K562 (cell line): ENCODE results near the gene SETMAR. TPM values are rescaled to one million over a fixed set of nuclear protein-coding genes. Genes with fewer than 3 reads are reported as not detected.

ENCODE experiments used
- ATAC-seq: fragments of 200-7000 bp; cut with Tn5 transposase; 3 replicates; pipeline ENCODE4 v1.9.1; 2020; ENCODE audit warnings: moderate library complexity
- BruUV-seq: library from RNA; stranded (reverse); fragments of 400-500 nt; replicated peaks from 2 replicates; lab custom pipeline; 2021; lab: Mats Ljungman, UMichigan
- CTCF ChIA-PET: fragments of 300-600 bp; formaldehyde crosslinking; extraction: SDS; loops from one replicate; lab custom pipeline; 2021; ENCODE audit warnings: low intra/inter-chr PET ratio; lab: Yijun Ruan, JAX
- POLR2A ChIA-PET: fragments of 300-600, 350-650 bp; sonication (Branson Sonifier 250); formaldehyde crosslinking; extraction: SDS; loops from one replicate; lab custom pipeline; 2021; ENCODE audit warnings: antibody characterized with exemption, inconsistent platforms; lab: Yijun Ruan, JAX
- DNase-seq, 4 experiments: peaks; one replicate each; pipeline versions ENCODE4 v3.0.0 to v3.0.0-alpha.2; 2011 to 2018; ENCODE audit warnings: low spot score in 3 of 4, mixed read lengths in 3 of 4; ENCODE audit errors: extremely low read depth in 1 of 4
- FAIRE-seq: peaks from 2 replicates; lab custom pipeline; 2011; peaks lifted over from hg19 to GRCh38; lab: Jason Lieb, UNC
- H2AFZ ChIP-seq: 2 replicates; pipeline ENCODE4 v1.6.0; 2011; ENCODE audit warnings: low read depth, low read length, control low read depth, inconsistent platforms
- H3K27ac ChIP-seq: fragments of 200-600 bp; 3 replicates; pipeline ENCODE4 v1.8.0; 2011; ENCODE audit warnings: low read depth, mild to moderate bottlenecking, control low read depth, inconsistent platforms, low read length, moderate library complexity, mixed read lengths; ENCODE audit errors: extremely low read depth
- H3K27me3 ChIP-seq, 2 experiments: fragments of 300-600 bp in 1 of 2; 2 replicates in 1 of 2; 3 replicates in 1 of 2; pipeline versions ENCODE4 v1.6.0 to v1.8.0; 2011; ENCODE audit warnings: inconsistent platforms in 2 of 2, low read length in 2 of 2, mild to moderate bottlenecking in 1 of 2, mixed read lengths in 1 of 2, moderate library complexity in 1 of 2; ENCODE audit not compliant: control insufficient read depth in 2 of 2, insufficient read depth in 2 of 2
- H3K36me3 ChIP-seq: fragments of 300-600 bp; 3 replicates; pipeline ENCODE4 v1.8.0; 2011; ENCODE audit warnings: mild to moderate bottlenecking, low read length, inconsistent platforms; ENCODE audit not compliant: control insufficient read depth, insufficient read depth
- H3K4me1 ChIP-seq, 2 experiments: fragments of 200-600 bp in 1 of 2; replicated peaks in 1 of 2; 2 replicates in 1 of 2; 3 replicates in 1 of 2; pipeline versions ENCODE4 v1.5.1 to v1.8.0; 2011; ENCODE audit warnings: inconsistent platforms in 2 of 2, low read length in 2 of 2, mild to moderate bottlenecking in 1 of 2, mixed read lengths in 1 of 2, moderate library complexity in 1 of 2; ENCODE audit not compliant: control insufficient read depth in 2 of 2, insufficient read depth in 2 of 2
- H3K4me2 ChIP-seq: 2 replicates; pipeline ENCODE4 v1.6.1; 2011; ENCODE audit warnings: low read length, control low read depth, inconsistent platforms, mixed read lengths; ENCODE audit not compliant: insufficient read depth
- H3K4me3 ChIP-seq: fragments of 200-600 bp; sonication (generic), shearing (Covaris generic); 2 replicates; pipeline ENCODE4 v1.5.1; 2016; ENCODE audit warnings: control low read depth, inconsistent platforms
- H3K79me2 ChIP-seq: fragments of 200-600 bp; 3 replicates; pipeline ENCODE4 v1.8.0; 2011; ENCODE audit warnings: low read length, inconsistent platforms; ENCODE audit not compliant: control insufficient read depth, insufficient read depth
- H3K9ac ChIP-seq, 2 experiments: 2 replicates each; pipeline versions ENCODE4 v1.6.0 to v1.6.1; 2011; ENCODE audit warnings: low read depth in 2 of 2, low read length in 2 of 2, control low read depth in 1 of 2, inconsistent platforms in 1 of 2, mild to moderate bottlenecking in 1 of 2, mixed read lengths in 1 of 2; ENCODE audit not compliant: insufficient read depth in 1 of 2
- H3K9me1 ChIP-seq: one replicate; pipeline ENCODE4 v1.6.0; 2011; ENCODE audit warnings: inconsistent platforms, mild to moderate bottlenecking, low read length, moderate library complexity; ENCODE audit not compliant: control insufficient read depth, insufficient read depth
- H3K9me3 ChIP-seq: replicated peaks from 2 replicates; pipeline ENCODE4 v1.5.1; 2011; ENCODE audit warnings: low read depth, low read length, inconsistent platforms; ENCODE audit not compliant: control insufficient read depth, insufficient read depth
- H4K20me1 ChIP-seq: replicated peaks from 2 replicates; pipeline ENCODE4 v1.6.1; 2011; ENCODE audit warnings: low read length, inconsistent platforms, mixed read lengths; ENCODE audit not compliant: control insufficient read depth, insufficient read depth
- ASH1L ChIP-seq: fragments of 450-650 bp; IDR thresholded peaks from 2 replicates; pipeline ENCODE4 v1.6.1; 2018; ENCODE audit warnings: borderline replicate concordance, mild to moderate bottlenecking, low read depth; ENCODE audit not compliant: partially characterized antibody
- CCAR2 ChIP-seq: fragments of 200-400 bp; formaldehyde crosslinking; IDR thresholded peaks from 2 replicates; pipeline ENCODE4 v1.6.1; 2017; ENCODE audit warnings: mild to moderate bottlenecking, low read depth, low read length
- DEAF1 ChIP-seq: fragments of 450-650 bp; formaldehyde crosslinking; IDR thresholded peaks from 2 replicates; pipeline ENCODE4 v1.4.0; 2020; ENCODE audit warnings: mild to moderate bottlenecking, moderate library complexity
- E2F1 ChIP-seq: sonication (generic); formaldehyde crosslinking; IDR thresholded peaks from 2 replicates; pipeline ENCODE4 v1.8.1; 2023; ENCODE audit warnings: mild to moderate bottlenecking, missing genetic modification reagents, moderate library complexity
- FOXA3 ChIP-seq, 2 experiments: fragments of 450-650 bp in 1 of 2; sonication (generic) in 1 of 2; formaldehyde crosslinking; IDR thresholded peaks in 1 of 2; conservative IDR thresholded peaks in 1 of 2; 2 replicates each; pipeline versions ENCODE4 v1.4.0 to v1.8.0; 2020 to 2022; ENCODE audit warnings: mild to moderate bottlenecking in 2 of 2, missing genetic modification reagents in 1 of 2
- HIVEP1 ChIP-seq: fragments of 250-450 bp; sonication (Bioruptor Pico); IDR thresholded peaks from 2 replicates; pipeline ENCODE4 v1.4.0; 2020; ENCODE audit warnings: mild to moderate bottlenecking
- ILF3 ChIP-seq: fragments of 450-650 bp; IDR thresholded peaks from 2 replicates; pipeline ENCODE4 v1.6.1; 2018; ENCODE audit warnings: antibody characterized with exemption, mild to moderate bottlenecking, moderate library complexity, borderline replicate concordance
- MEF2A ChIP-seq: IDR thresholded peaks from 2 replicates; pipeline ENCODE4 v1.6.1; 2011; ENCODE audit warnings: low read depth, mild to moderate bottlenecking, low read length, moderate library complexity; ENCODE audit not compliant: control insufficient read depth
- MXI1 ChIP-seq: IDR thresholded peaks from 2 replicates; pipeline ENCODE4 v1.6.1; 2011; ENCODE audit warnings: low read depth, mild to moderate bottlenecking, improper control_type of control experiment, low read length
- SIN3A ChIP-seq, 2 experiments: fragments of 150-350 bp in 1 of 2; IDR thresholded peaks; 2 replicates each; pipeline ENCODE4 v1.6.1; 2011 to 2016; ENCODE audit warnings: borderline replicate concordance in 2 of 2, low read depth in 2 of 2, low read length in 2 of 2, mild to moderate bottlenecking in 2 of 2, moderate library complexity in 2 of 2; ENCODE audit not compliant: control insufficient read depth in 1 of 2
- SMARCE1 ChIP-seq: fragments of 450-650 bp; IDR thresholded peaks from 2 replicates; pipeline ENCODE4 v1.7.1; 2016; ENCODE audit warnings: mild to moderate bottlenecking
- WHSC1 ChIP-seq: IDR thresholded peaks from one replicate; pipeline ENCODE4 v1.6.1; 2012; ENCODE audit warnings: low read length, control low read depth, inconsistent platforms
- ZNF165 ChIP-seq: fragments of 250-450 bp; sonication (Bioruptor Pico); IDR thresholded peaks from 2 replicates; pipeline ENCODE4 v1.4.0; 2020; ENCODE audit warnings: borderline replicate concordance
- ZNF41 ChIP-seq: fragments of 250-450 bp; sonication (Bioruptor Pico); conservative IDR thresholded peaks from 2 replicates; pipeline ENCODE4 v1.4.0; 2020; ENCODE audit warnings: mild to moderate bottlenecking
- WGBS: fragments of 100-300 bp; shearing (Covaris generic); methylation state at CpG from one replicate; pipeline ENCODE4 v1.1.6; 2016; ENCODE audit warnings: low coverage, mixed read lengths; ENCODE audit not compliant: insufficient coverage; ENCODE audit errors: missing lambda C conversion rate; 5-methylcytosine and 5-hydroxymethylcytosine counted together
- in situ Hi-C: fragments of 300-500 bp; cut with MboI; formaldehyde crosslinking; loops from 4 replicates; pipeline ENCODE4 v1.15.0; 2018; ENCODE audit warnings: inconsistent platforms, mixed read lengths
- intact Hi-C: fragments of 100-400 bp; cut with micrococcal nuclease; formaldehyde crosslinking; loops from 2 replicates; pipeline ENCODE4 v1.14.2; 2022
- polyA plus RNA-seq, 8 experiments: library from polyadenylated mRNA; depleted of rRNA in 4 of 8; stranded (reverse) in 5 of 8; unstranded in 3 of 8; fragments of >200 nt; fragmentation: Nextera tagmentation in 2 of 8; fragmentation: Illumina TruSeq in 1 of 8; extraction: Ambion mirVana in 2 of 8; extraction: Trizol in 1 of 8; gene quantifications; 2 replicates each; pipeline versions ENCODE4 v1.2.1 to v1.2.3, GENCODE V29; 2011 to 2014; ENCODE audit warnings: inconsistent platforms in 1 of 8, missing spikeins in 1 of 8
- total RNA-seq, 7 experiments: library from RNA; depleted of rRNA in 6 of 7; stranded (reverse); fragments of >200 nt in 6 of 7; fragmentation: Illumina TruSeq in 2 of 7; extraction: Trizol in 2 of 7; gene quantifications; 2 replicates each; pipeline versions ENCODE4 v1.2.1 to v1.2.3, GENCODE V29; 2011 to 2021; ENCODE audit warnings: low replicate concordance in 1 of 7

The SETMAR gene
- total and polyA plus RNA-seq, 9 of the 15 experiments (the other 6 are each of a cell fraction or from before 2014, with no cell fraction given), result 5.5 to 25.1 (median 18.2) TPM

- H3K4me3 ChIP-seq, result no peak overlapping the region
- H4K20me1 ChIP-seq, result no peaks in the 10 kb centered on the region
- no TSS peak for BruUV-seq
- no peak overlapping the region for H3K27ac ChIP-seq
- in situ Hi-C loops (no loop called here), intact Hi-C loops (loop anchor here (2.0 kb wide), 1 partner anchor 16 kb away; no protein-coding TSS in a partner anchor)
- no peak overlapping the region for H2AFZ ChIP-seq
- no peak for DNase-seq
- no peak overlapping the region for H3K9ac ChIP-seq
- H3K79me2 ChIP-seq, result peaks cover 18% of the 10 kb centered on the region
- peaks cover 15% of the 10 kb centered on the region; the same call in 2 of the 3 replicates for H3K36me3 ChIP-seq
- 83% methylated on average over 2 of the region's 2 CpGs for WGBS
- TF ChIP-seq MXI1 (no peak), E2F1 (no peak), ILF3 (no peak), WHSC1 (no peak), ZNF165 (CRISPR knock-in tag) (no peak), SMARCE1 (no peak), SIN3A (IDR thresholded peaks at IDR 0.05; ENCODE audit: borderline replicate concordance in 2 of 2, control insufficient read depth in 1 of 2, low read depth in 2 of 2, low read length in 2 of 2) (no peak), ASH1L (no peak), ZNF41 (no peak), DEAF1 (CRISPR knock-in tag) (no peak), FOXA3 (CRISPR knock-in tag; conservative IDR thresholded peaks at IDR 0.05 in 1 of 2, IDR thresholded peaks at IDR 0.05 in 1 of 2) (no peak), MEF2A (no peak), HIVEP1 (CRISPR knock-in tag) (no peak), CCAR2 (no peak)
- H3K9me3 ChIP-seq, result no peaks in the 10 kb centered on the region
- no peak overlapping the region for H3K4me2 ChIP-seq
- ChIA-PET POLR2A (interaction anchor here (1.1 kb wide), 1 partner anchor 14 kb away, joined by 3 read pairs; no protein-coding TSS in a partner anchor), CTCF (interaction anchor here (0.6 kb wide), 1 partner anchor 9 kb away, joined by 4 read pairs; no protein-coding TSS in a partner anchor)
- H3K27me3 ChIP-seq, result no peaks in the 10 kb centered on the region
- H3K9me1 ChIP-seq, result no peaks in the 10 kb centered on the region
- FAIRE-seq, result no peak
- peaks cover 13 to 17% of the 10 kb centered on the region in 2 experiments for H3K4me1 ChIP-seq
- no peak for ATAC-seq
Observed at GRCh38 chr3:4306860-4307259, 3.7 kb downstream of the SETMAR start.
